Fibroblast of skin of left biceps (primary cell): Measurements from ENCODE around the gene LRRIQ4.

Experiments
- DNase-seq, 2 experiments: peaks; one replicate each; pipeline ENCODE4 v3.0.0-alpha.2; 2013; ENCODE audit warnings: low read depth in 2 of 2

LRRIQ4 gene

GRCh38 chr3:169809230-169809795, 3.4 kb upstream of the LRRIQ4 start:
- DNase-seq: no peak

GRCh38 chr3:169811631-169812331, 889 bp upstream of the LRRIQ4 start:
- peak in 1 of 2 experiments; percentile 21 for DNase-seq

DNA sequence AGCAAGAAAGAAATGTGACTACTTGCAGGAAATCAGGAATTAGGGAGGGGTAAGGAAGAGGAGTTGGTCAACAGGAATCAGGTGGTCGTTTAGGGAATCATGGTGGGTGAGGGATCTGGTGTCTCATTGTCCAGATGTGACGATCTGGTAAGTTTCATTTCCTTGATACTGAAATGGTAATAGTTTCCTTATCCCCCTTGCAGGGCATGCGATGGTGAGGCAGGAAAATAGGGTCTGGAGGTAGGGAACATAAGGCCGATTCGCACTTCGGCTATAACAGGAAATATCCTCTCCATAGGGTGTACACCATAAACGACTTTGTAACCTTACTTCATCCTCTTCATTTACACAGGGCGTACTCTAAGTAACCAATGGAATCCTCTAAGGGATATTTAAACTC, 608 bp downstream of the LRRIQ4 start:
- DNase-seq: no peak

GRCh38 chr3:169813757-169814517, 1.3 kb downstream of the LRRIQ4 start:
- DNase-seq: no peak

DNA sequence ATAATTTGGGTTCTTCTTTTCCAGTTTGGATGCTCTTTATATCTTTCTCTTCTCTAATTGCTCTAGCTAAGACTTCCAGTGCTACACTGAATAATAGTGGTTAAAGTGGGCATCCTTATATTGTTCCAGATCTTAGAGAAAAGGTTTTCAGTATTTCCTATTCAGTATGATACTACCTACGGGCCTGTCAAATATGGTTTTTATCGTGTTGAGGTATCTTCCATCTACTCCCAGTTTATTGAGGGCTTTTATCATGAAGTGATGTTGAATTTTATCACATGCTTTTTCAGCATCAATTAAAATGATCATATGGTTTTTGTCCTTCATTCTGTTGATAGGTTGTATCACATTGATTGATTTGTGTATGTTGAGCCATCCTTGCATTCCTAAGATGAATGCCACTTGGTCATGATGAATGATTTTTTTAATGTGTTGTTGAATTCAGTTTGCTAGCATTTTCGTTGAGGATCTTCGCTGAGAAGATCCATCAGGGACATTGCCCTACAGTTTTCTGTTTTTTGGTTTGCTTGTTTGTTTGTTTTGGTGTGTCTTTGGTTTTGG, 3.0 kb downstream of the LRRIQ4 start:
- DNase-seq: no peak

DNA sequence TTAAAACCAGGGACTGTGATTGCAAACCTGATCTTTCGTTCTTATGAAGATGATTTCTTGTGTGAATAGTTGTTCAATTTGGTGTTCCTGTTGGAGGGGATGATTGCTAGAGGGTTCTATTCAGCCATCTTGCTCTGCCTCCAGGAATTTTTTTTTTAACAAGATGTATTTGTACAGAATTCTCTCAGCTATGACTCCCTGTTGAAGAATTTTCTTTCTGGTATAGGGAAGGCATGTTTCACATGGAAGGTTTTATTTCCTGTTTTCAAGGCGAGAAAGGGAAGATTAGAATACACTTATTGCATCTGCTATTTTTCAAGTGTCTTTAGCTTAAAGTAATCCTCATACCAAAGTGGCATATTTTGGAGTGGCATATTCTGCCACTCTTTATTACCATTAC, 5.6 kb downstream of the LRRIQ4 start:
- DNase-seq: peak in 1 of 2 experiments; percentile 10

GRCh38 chr3:169822091-169822490, 9.4 kb downstream of the LRRIQ4 start:
- DNase-seq: no peak

- DNase-seq: no peak
These were observed 9.9 kb downstream of the LRRIQ4 start for GRCh38 chr3:169822540-169822939.

DNA sequence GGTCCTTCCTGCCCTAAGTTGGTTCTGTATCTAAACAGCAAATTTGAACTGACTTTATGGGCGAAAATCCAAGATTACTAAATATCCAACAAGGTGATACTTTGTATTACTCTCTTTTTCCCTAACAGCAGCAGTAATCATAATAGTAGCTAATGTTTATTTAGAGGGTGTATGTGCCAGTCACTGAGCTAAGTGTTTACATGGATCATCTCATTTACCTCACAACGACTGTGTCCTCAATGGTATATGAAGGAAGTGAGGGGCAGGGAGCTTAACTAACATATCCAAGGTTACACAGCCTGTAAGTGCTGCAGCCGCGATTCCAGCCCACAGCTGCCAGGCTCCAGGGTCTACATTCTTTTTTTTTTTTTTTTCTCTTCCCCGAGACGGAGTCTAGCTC, 10.3 kb downstream of the LRRIQ4 start:
- no peak for DNase-seq

DNA sequence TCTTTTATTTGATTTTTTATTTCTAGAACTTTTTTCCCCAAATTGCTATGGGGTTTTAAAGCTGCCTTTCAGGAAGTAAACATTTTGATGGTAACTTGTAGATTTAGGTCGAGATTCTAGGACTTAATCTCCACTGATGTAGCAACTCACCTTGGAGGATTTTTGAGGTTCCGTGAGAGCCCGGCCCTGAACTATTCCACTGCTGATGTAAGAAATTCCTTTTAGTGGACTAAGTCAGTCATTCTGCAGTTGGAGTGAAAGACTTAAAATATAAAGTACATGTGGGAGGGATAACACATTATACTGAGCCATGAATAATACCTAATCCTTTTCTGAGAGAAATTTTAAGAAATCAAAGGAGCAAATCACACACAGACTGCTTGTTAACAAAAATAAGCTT, 12.6 kb downstream of the LRRIQ4 start:
- DNase-seq: no peak

DNA sequence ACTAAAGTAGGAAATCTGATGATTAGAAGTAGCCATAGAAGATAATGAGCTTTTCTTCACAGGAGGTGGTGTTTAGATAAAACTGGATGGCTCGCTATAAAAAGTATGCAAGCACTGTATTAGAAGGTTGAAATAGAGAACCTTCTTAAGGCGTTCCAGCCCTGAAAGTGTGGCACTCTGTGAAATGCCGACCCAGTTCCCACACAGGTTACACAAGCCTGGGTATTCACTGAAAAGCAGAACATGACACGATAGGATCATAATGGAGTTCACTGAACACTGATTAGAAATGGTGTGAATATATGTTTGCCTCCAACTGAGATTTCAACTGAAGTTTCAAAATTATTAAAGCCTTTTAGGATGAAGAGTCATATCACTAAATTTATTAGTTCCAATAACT, 15.0 kb downstream of the LRRIQ4 start:
- DNase-seq: no peak

DNA sequence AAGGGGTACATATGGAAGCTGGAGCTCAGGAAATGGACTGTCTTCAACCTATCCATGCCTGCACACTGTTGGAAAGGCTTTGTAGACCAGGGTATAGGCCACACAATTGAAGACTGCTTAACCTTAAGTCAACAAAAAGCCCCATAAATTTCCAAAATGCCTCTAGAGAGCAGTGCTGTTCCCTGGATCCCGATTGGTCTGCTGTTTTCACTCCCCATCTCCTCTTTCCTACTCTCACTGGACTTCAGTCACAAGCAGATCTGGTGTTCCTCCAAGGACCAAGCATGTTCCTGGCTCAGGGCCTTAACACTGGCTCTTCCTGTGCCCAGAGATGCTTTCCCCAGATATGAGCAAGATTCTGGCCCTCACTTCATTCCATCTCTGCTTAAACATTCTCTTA, 22.9 kb downstream of the LRRIQ4 start:
- DNase-seq: no peak

DNA sequence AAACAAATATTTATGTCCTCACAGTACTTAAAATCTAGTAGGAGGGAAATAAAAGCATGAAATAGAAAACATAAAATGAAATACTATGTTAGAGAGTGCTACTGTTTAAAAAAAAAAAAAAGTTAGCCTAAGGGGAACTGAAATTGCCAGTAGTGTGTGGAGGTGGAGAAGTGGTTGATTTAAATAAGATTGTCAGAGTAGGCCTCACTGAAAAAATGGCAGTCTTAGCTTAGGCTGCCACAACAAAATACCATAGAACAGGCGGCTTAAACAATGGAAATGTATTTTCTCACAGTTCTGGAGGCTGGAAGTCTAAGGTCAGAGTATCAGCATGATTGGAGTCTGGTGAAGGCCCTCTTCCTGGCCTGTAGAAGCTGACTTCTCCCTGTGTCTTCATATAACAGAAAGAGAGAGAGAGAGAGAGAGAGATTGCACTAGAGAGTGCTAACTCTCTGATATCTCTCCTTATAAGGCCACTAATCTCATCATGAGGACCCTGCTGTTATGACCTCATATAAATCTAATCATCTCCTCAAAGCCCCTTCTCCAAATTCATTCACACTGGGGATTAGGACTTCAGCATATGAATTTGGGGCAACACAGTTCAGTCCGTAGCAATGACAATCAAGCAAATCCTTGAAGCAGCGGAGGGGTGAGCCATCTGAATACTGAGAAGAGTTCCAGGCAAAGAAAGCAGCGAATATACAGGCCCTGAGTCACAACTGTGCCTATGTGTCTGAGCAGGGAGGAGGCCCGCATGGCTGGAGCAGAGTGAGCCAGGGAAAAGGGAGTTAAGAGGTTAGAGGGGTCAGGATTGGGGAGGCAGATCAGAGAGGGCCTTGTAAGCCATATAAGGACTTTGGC, 23.6 kb downstream of the LRRIQ4 start:
- no peak for DNase-seq

DNA sequence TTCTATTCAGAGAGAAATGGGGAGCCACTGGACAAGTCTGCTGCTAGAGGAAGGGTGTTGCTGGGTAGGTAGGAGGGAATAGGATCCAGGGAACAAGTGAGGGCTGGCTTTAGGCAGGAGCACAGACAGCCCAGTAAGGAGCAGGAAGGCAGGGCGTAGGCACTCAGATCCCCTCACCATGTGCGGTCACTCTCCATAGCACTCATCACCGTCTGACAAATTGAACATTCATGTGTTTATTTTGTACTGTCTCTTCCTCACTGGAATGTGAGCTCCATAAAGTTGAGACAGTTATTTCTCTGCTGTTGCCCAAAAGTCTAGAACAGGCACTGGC, 24.2 kb downstream of the LRRIQ4 start:
- no peak for DNase-seq

- no peak for DNase-seq
These were observed 25.9 kb downstream of the LRRIQ4 start for GRCh38 chr3:169838511-169839030.

DNA sequence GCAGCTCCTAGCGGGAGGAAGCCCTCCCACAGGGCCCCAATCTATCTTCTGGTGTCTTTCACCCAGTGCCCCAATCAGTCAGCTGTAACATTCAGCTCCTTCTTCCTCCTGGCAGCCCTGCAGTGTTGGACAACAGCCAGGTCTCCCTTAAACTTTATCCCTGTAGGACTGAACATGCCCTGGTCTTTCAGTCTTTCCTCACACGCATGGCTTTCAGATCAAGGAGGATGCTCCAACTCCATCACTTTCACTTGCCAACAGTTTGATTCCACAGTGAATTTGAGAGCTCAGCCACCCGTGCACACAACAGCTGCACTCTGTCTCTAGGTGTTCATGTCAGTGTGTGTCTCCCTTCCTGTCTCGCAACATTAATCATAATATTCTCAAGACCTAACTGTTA, 28.5 kb downstream of the LRRIQ4 start:
- no peak for DNase-seq

DNA sequence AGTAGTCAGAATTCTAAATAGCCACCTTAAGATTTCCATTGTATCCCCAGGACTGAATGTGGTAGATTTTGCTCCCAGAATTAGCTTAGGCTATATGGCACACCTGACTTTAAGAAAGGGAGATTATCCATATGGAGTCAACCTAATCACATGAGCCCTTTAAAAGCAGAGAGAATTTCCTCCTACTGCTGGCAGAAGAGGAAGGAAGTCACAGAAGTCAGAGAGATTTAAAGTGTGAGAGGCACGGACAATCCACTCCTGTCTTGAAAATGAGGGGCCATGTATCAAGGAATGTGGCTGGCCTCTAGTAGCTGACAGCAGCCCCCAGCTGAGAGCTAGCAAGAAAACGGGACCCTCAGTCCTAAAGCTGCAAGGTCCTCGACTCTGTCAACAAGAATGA, 30.3 kb downstream of the LRRIQ4 start:
- DNase-seq: no peak

DNA sequence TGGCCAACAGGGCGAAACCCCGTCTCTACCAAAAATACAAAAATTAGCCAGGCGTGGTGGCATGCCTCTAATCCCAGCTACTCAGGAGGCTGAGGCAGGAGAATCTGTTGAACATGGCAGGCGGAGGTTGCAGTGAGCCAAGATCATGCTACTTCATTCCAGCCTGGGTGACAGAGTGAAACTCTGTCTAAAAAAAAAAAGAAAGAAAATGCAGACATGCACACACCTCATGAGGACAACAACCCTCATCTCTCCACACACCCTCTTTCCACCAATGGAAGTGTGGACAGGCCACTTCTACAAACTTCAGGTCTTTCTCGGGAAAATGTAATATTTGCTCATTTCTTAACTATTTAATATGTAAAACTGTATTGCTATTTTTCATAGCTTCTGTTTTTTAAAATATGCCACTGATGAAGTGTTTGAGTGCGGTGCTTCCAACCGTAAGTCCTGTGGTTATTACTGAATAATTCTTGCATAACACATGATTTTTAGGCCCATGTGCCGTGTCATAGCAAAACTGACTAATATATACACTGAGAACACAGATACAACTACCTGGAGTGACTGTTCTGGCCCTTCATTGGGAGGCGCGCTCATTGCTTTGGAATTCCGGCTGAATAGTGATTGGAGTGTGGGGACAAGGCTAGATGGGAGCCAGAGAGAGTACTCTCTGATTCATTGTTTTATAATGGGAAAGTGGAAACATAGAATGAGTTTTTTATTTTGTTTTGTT, 34.0 kb downstream of the LRRIQ4 start:
- DNase-seq: peak; percentile 34 to 45

DNA sequence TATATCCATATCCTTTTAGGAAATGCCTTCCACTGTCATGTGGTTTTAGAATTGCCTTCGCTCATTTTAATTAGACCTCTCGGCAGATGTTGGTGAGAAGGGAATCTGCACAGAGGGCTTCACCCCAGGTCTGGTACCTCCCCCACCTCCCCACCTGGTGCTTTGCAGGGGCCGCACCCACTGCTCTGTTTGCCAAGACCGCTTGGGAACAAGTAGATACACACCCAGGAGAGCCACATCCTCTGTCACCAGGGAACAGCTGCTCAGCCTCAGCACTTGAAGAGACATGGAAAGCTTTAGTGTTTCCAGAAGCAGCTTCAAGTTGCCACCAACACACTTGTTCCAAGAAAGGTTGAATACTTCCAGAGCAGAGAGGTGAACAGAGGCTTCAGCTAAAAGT, 35.2 kb downstream of the LRRIQ4 start:
- DNase-seq: no peak

- no peak for DNase-seq
These were observed 36.1 kb downstream of the LRRIQ4 start for GRCh38 chr3:169848741-169849140.

DNA sequence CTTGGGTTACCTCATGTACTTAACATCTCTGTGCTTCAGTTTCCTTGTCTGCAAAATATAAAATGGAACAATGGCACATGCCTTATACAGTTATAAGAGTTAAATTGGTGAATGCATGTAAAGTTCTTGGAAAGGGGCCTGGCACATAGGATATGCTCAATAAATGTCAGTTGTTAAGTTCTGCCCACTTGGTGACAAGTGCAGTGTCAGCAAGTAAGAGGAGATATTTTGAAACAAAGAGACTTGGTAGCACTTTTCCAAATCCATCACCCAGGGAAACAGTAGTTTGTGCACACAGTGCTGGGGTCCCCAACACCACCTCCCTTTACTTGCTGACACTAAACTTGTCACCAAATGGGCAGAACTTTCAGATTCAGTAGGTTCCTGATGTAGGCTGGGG, 37.9 kb downstream of the LRRIQ4 start:
- DNase-seq: no peak
